ENCODE results near the gene C2orf69.

Gene C2orf69

DNA sequence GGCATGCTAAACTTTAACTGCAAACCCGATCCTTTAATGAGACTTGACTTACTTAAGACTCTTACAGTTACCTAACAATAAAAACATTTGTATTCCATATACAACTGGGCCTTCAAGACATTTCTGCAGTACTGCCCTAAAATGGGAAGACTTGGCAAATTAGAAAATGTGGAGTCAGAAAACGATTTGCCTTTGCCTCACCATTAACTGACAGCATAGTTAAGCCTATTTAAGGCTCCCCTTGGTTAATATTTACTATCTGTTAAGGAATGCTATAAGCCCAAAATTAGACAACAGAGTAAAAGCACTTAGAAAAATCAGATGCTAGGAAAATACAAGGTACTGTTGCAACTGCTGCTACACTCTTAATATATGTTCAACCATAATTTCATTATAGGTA lies 25.5 kb downstream of the C2orf69 start:
- TF ChIP-seq, protein P1, sequence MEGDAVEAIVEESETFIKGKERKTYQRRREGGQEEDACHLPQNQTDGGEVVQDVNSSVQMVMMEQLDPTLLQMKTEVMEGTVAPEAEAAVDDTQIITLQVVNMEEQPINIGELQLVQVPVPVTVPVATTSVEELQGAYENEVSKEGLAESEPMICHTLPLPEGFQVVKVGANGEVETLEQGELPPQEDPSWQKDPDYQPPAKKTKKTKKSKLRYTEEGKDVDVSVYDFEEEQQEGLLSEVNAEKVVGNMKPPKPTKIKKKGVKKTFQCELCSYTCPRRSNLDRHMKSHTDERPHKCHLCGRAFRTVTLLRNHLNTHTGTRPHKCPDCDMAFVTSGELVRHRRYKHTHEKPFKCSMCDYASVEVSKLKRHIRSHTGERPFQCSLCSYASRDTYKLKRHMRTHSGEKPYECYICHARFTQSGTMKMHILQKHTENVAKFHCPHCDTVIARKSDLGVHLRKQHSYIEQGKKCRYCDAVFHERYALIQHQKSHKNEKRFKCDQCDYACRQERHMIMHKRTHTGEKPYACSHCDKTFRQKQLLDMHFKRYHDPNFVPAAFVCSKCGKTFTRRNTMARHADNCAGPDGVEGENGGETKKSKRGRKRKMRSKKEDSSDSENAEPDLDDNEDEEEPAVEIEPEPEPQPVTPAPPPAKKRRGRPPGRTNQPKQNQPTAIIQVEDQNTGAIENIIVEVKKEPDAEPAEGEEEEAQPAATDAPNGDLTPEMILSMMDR (IDR thresholded peaks at IDR 0.05): no peak

DNA sequence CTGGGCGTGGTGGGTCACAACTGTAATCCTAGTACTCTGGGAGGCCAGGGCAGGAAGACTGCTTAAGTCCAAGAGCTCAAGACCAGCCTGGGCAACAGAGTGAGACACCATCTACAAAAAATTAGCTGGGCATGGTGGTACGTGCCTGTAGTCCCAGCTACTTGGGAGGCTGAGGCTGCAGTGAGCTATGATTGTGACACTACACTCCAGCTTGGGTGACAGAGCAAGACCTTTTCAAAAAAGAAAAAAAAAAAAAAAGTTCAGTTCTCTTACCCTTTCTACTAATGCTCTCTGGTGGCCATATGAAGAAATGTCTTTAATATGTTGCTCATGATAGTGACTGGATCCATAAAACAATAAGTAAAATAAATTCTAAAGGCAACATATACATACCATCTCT lies 29.3 kb downstream of the C2orf69 start:
- TF ChIP-seq, protein P1 (IDR thresholded peaks at IDR 0.05): peak; percentile 36; the same call in 1 of the 2 replicates

DNA sequence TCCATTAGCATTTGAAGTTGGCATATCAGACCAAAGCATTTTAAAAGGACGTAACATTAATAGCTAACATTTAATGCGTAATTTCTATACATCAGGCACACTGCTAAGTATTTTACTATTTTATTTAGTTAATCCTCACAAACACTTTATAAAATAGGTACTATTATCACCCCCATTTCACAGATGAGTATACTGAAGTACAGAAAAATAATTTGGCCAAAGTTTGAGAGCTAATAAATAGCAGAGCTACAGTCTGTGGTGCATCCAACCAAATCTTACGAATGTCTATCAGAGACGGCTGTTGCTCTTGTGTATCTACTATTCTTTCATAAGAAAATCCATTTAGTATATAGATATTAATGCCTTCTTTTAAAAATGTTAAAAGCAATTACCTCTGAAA lies 32.3 kb downstream of the C2orf69 start:
- TF ChIP-seq, protein P1 (IDR thresholded peaks at IDR 0.05): no peak

DNA sequence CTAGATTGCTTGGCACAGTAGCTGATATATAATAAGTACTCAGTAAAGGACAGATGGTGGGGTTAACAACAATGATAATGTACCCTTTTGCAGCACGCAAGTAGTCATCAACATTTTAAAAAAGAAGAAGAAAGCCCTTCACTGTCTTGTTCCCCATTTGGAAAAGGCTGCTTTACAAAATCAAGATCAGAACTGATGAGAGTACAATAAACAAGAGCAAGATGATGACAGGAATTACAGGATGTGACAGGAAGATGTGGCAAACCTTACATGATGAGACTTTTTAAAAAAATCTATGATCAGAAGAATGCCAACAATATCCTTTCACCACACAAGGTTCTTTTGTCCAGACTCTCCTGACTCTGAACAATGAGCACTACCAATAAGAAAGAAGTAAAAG lies 35.1 kb downstream of the C2orf69 start:
- TF ChIP-seq, protein P1 (IDR thresholded peaks at IDR 0.05): no peak

DNA sequence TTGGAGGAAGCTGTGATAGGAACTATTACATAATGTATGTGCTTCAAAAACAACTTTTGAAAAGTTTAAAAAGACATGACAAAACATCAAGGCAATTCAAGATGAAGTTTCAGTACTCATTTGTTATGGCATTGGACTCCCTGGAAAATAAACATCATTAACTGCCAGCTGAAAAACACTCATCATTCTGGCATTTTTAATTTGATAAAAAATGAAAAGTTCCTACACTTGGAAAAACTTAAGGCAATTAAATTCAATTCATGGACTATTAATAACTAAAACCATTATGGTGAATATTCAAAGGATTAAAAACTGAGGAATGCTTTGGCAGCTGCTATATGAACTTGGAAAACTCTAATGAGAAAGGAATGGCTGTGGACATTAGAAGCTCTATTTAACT lies 35.7 kb downstream of the C2orf69 start:
- TF ChIP-seq, protein P1 (IDR thresholded peaks at IDR 0.05): no peak

DNA sequence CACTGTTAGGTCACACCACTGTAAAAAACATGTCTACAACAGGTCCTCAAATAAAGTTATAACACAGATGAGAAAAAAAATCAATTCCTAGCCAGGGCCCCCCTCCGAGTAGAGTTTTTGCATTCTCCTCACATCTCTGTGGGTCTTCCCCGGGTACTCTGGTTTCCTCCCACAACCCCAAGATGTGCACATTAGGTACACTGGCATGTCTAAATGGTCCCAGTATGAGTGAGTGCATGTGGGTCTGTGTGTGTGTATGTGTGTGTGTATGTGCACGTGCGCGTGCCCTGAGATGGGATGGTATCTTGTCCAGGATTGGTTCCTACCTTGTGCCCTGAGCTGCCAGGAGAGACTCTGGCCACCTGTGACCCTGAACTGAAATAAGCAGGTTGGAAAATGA lies 39.3 kb downstream of the C2orf69 start:
- TF ChIP-seq, protein P1 (IDR thresholded peaks at IDR 0.05): no peak

DNA sequence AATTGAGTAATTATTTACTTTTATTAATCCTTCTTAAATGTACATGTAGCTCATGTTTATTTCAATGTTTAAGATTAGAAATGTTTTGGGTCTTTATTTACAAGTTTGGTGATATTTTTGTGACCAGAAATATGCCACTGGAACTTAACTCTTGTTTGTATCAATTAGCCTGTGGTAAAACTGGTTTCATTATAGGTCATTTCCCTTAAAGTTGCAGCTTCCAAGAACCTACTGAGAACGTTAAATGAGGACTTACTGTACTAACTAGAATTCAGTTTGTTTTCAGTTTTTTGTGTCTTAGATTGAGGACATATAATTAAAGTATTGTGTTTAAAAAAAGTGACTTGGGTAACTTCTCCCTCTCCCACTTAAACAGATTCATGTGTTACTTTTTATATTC lies 39.9 kb downstream of the C2orf69 start:
- TF ChIP-seq, protein P1 (IDR thresholded peaks at IDR 0.05): no peak

DNA sequence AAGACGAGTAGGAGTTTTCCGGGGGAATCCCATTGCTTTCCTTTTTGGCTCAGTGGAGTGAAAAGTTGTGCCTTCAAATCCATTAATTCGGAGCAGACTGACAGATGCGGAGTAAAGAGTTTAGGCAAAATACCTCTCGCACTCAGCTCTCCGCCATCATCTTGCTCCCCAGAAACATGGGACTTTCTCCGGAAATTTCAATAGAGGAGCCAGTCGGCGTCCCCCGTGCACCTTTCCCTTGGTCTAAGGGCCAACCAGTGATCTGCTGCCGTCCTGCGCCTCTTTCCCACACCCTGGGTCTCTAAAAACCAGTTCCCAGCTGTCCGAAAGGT lies 43.9 kb downstream of the C2orf69 start:
- TF ChIP-seq, protein P1 (IDR thresholded peaks at IDR 0.05): no peak

Data from LNCAP (cell line).